ENCODE data around the gene ARHGAP42. TPM values are rescaled to one million over a fixed set of nuclear protein-coding genes. Genes with fewer than 3 reads are reported as not detected.

The ARHGAP42 gene
- total and polyA plus RNA-seq, 8 donors = 17.1 to 45.2 (median 36.2) TPM

- H3K27me3 ChIP-seq = no peaks in the 10 kb centered on the region
- H3K4me1 ChIP-seq = no peaks in the 10 kb centered on the region
- H3K9me3 ChIP-seq = no peaks in the 10 kb centered on the region
- no peak overlapping the region for H3K4me3 ChIP-seq
- intact Hi-C loops (cut with DNase I) = no loop called here
- DNase-seq = no peak
- TF ChIP-seq, protein P1, sequence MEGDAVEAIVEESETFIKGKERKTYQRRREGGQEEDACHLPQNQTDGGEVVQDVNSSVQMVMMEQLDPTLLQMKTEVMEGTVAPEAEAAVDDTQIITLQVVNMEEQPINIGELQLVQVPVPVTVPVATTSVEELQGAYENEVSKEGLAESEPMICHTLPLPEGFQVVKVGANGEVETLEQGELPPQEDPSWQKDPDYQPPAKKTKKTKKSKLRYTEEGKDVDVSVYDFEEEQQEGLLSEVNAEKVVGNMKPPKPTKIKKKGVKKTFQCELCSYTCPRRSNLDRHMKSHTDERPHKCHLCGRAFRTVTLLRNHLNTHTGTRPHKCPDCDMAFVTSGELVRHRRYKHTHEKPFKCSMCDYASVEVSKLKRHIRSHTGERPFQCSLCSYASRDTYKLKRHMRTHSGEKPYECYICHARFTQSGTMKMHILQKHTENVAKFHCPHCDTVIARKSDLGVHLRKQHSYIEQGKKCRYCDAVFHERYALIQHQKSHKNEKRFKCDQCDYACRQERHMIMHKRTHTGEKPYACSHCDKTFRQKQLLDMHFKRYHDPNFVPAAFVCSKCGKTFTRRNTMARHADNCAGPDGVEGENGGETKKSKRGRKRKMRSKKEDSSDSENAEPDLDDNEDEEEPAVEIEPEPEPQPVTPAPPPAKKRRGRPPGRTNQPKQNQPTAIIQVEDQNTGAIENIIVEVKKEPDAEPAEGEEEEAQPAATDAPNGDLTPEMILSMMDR (IDR thresholded peaks at IDR 0.05) = no peak
- ATAC-seq = no peak
- H3K27ac ChIP-seq = no peak overlapping the region
- H3K36me3 ChIP-seq = no peaks in the 10 kb centered on the region
Measured at GRCh38 chr11:100800202-100800601, 113.1 kb downstream of the ARHGAP42 start.

- H3K4me3 ChIP-seq = no peak overlapping the region
- DNase-seq = no peak
Measured at GRCh38 chr11:100801225-100801999, 114.3 kb downstream of the ARHGAP42 start.

DNA sequence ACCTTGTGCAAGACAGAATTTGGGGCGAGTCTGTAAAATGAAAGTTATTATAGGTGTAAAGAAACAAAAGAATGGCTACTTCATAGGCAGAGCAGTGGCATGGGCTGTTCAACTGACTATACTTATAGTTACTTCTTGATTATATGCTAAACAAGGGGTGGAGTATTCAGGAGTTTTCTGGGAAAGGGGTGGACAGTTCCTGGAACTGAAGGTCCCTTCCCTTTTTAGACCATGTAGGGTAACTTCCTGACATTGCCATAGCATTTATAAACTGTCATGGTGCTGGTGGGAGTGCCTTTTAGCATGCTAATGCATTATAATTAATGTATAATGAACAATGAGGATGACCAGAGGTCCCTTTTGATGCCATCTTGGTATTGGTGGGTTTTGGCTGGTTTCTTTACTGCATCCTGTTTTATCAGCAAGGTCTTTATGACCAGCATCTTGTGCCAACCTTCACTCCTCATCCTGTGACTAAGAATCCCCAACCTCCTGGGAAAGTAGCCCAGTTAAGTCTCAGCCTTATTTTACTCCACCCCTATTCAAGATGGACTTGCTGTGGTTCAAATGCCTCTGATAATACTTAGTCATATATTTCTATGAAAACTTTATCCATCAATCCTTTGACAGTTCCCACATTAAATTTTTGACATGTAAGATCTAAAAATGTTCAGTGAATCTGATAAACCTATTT is 118.6 kb downstream of the ARHGAP42 start:
- Histone ChIP-seq H3K4me1 (no peaks in the 10 kb centered on the region), H3K27me3 (no peaks in the 10 kb centered on the region), H3K36me3 (no peaks in the 10 kb centered on the region), H3K4me3 (no peak overlapping the region), H3K27ac (no peak overlapping the region), H3K9me3 (no peaks in the 10 kb centered on the region)
- TF ChIP-seq, protein P1 (IDR thresholded peaks at IDR 0.05) = no peak
- intact Hi-C loops (cut with DNase I) = no loop called here
- no peak for DNase-seq
- ATAC-seq = no peak

More at GRCh38 chr11:100801225-100801999, 114.3 kb downstream of the ARHGAP42 start:
- H3K27ac ChIP-seq = no peak overlapping the region
- H3K27me3 ChIP-seq = no peaks in the 10 kb centered on the region
- H3K9me3 ChIP-seq = no peaks in the 10 kb centered on the region
- TF ChIP-seq, protein P1 (IDR thresholded peaks at IDR 0.05) = no peak
- no peak for ATAC-seq
- H3K4me1 ChIP-seq = no peaks in the 10 kb centered on the region
- H3K36me3 ChIP-seq = no peaks in the 10 kb centered on the region
- intact Hi-C loops (cut with DNase I) = no loop called here

GRCh38 chr11:100806296-100806695 is 119.2 kb downstream of the ARHGAP42 start:
- intact Hi-C loops (cut with DNase I) = no loop called here
- H3K27ac ChIP-seq = no peak overlapping the region
- no peaks in the 10 kb centered on the region for H3K4me1 ChIP-seq
- TF ChIP-seq, protein P1 (IDR thresholded peaks at IDR 0.05) = no peak
- no peaks in the 10 kb centered on the region for H3K36me3 ChIP-seq
- no peak for ATAC-seq
- no peak overlapping the region for H3K4me3 ChIP-seq
- H3K9me3 ChIP-seq = no peaks in the 10 kb centered on the region
- DNase-seq = no peak
- H3K27me3 ChIP-seq = no peaks in the 10 kb centered on the region

GRCh38 chr11:100808904-100809491 is 121.9 kb downstream of the ARHGAP42 start:
- TF ChIP-seq, protein P1 (IDR thresholded peaks at IDR 0.05) = no peak
- Histone ChIP-seq H3K36me3 (no peaks in the 10 kb centered on the region), H3K27ac (no peak overlapping the region), H3K9me3 (peaks cover 0 to 2% of the 10 kb centered on the region in 2 donors), H3K4me1 (no peaks in the 10 kb centered on the region), H3K4me3 (no peak overlapping the region), H3K27me3 (no peaks in the 10 kb centered on the region)
- DNase-seq (no peak), ATAC-seq (peak; percentile 41)
- intact Hi-C loops (cut with DNase I) = no loop called here

Measured in left lung (tissue), 10 donors.